CD4-positive, alpha-beta T cell (primary cell): ENCODE results near the gene NT5DC3. TPM values are rescaled to one million over a fixed set of nuclear protein-coding genes. Genes with fewer than 3 reads are reported as not detected.

ENCODE experiments used
- ATAC-seq: fragments of 200-7000 bp; cut with Tn5 transposase; one replicate; pipeline ENCODE4 v1.10.0; 2022; ENCODE audit warnings: mild to moderate bottlenecking; ENCODE audit not compliant: poor library complexity
- CTCF ChIA-PET: fragments of 350-600 bp; sonication (Branson Sonifier 250); formaldehyde crosslinking; loops from one replicate; lab custom pipeline; 2021; ENCODE audit warnings: antibody characterized with exemption, inconsistent platforms; lab: Charles Lee
- POLR2A ChIA-PET: fragments of 350-600 bp; sonication (Branson Sonifier 250); formaldehyde crosslinking; loops from one replicate; lab custom pipeline; 2021; ENCODE audit warnings: antibody characterized with exemption, inconsistent platforms; lab: Charles Lee
- DNase-seq, 14 experiments: peaks; one replicate each; pipeline ENCODE4 v3.0.0-alpha.2; 2013 to 2020; ENCODE audit warnings: mixed read lengths in 2 of 14
- H3K27ac ChIP-seq, 2 donors: one replicate each; pipeline versions ENCODE4 v1.5.1 to v1.7.0; 2013; ENCODE audit warnings: low read length in 2 of 2, low read depth in 1 of 2, mild to moderate bottlenecking in 1 of 2
- H3K27me3 ChIP-seq, 2 experiments: 1 replicate in 1 of 2; 2 replicates in 1 of 2; pipeline versions ENCODE4 v1.6.1 to v1.7.0; 2013; ENCODE audit warnings: low read length in 2 of 2, control low read depth in 1 of 2, mild to moderate bottlenecking in 1 of 2, moderate library complexity in 1 of 2; ENCODE audit not compliant: insufficient read depth in 2 of 2, control insufficient read depth in 1 of 2
- H3K36me3 ChIP-seq: one replicate; pipeline ENCODE4 v1.6.1; 2013; ENCODE audit warnings: low read length, control low read depth; ENCODE audit not compliant: insufficient read depth
- H3K4me1 ChIP-seq: one replicate; pipeline ENCODE4 v1.6.1; 2013; ENCODE audit warnings: low read length, control low read depth; ENCODE audit not compliant: insufficient read depth
- H3K4me3 ChIP-seq: one replicate; pipeline ENCODE4 v1.5.1; 2013; ENCODE audit warnings: mild to moderate bottlenecking, low read length, moderate library complexity
- H3K9me3 ChIP-seq, 2 experiments: 1 replicate in 1 of 2; 2 replicates in 1 of 2; pipeline versions ENCODE4 v1.6.1 to v1.7.0; 2013; ENCODE audit warnings: low read length in 2 of 2, mild to moderate bottlenecking in 2 of 2, control low read depth in 1 of 2, moderate library complexity in 1 of 2; ENCODE audit not compliant: control insufficient read depth in 1 of 2, insufficient read depth in 1 of 2
- H3K27ac Mint-ChIP-seq: one replicate; pipeline ENCODE4 v1.8.0; 2020; ENCODE audit warnings: mixed read lengths
- H3K27me3 Mint-ChIP-seq: one replicate; pipeline ENCODE4 v1.8.0; 2021; ENCODE audit warnings: mixed read lengths
- H3K36me3 Mint-ChIP-seq: one replicate; pipeline ENCODE4 v1.8.0; 2021; ENCODE audit warnings: low read depth, mixed read lengths
- H3K4me1 Mint-ChIP-seq: one replicate; pipeline ENCODE4 v1.8.0; 2021; ENCODE audit warnings: low read depth, mixed read lengths
- H3K4me3 Mint-ChIP-seq: one replicate; pipeline ENCODE4 v1.8.0; 2020; ENCODE audit warnings: mild to moderate bottlenecking, mixed read lengths
- H3K9me3 Mint-ChIP-seq: one replicate; pipeline ENCODE4 v1.8.0; 2020; ENCODE audit warnings: mixed read lengths
- intact Hi-C, 2 experiments: fragments of 100-400 bp; cut with DNase I in 1 of 2; cut with micrococcal nuclease in 1 of 2; formaldehyde crosslinking; loops; one replicate each; pipeline versions ENCODE4 v1.15.1 to v1.9.0; 2023 to 2025; cut with DNase I, micrococcal nuclease
- total RNA-seq, 174 experiments: library from RNA in 2 of 174; stranded (reverse) in 2 of 174; gene quantifications; one replicate each; pipeline ENCODE4 v1.2.3 and lab custom pipeline; 2021 to 2026
- TF ChIP-seq, protein P1 (sequence below): fragments of 200-600 bp; IDR thresholded peaks from one replicate; pipeline ENCODE4 v1.8.0; 2022; ENCODE audit warnings: antibody characterized with exemption, mild to moderate bottlenecking

Gene NT5DC3
- total RNA-seq, 2 experiments from 2014 or later: 3.5 to 4.0 TPM

GRCh38 chr12:103840462-103840875 is 565 bp downstream of the NT5DC3 start:
- Mint-ChIP-seq H3K36me3 (no peaks in the 10 kb centered on the region), H3K4me1 (peaks cover 21% of the 10 kb centered on the region), H3K4me3 (peak overlapping the region; percentile 94), H3K27me3 (no peaks in the 10 kb centered on the region), H3K27ac (peak overlapping the region; percentile 78), H3K9me3 (no peaks in the 10 kb centered on the region)
- Histone ChIP-seq H3K27ac (no peak overlapping the region), H3K4me1 (peaks cover 19% of the 10 kb centered on the region), H3K9me3 (no peaks in the 10 kb centered on the region), H3K4me3 (peak overlapping the region; percentile 78), H3K36me3 (no peaks in the 10 kb centered on the region), H3K27me3 (no peaks in the 10 kb centered on the region)
- intact Hi-C loops: loop anchor here (2.0 to 10.0 kb wide), 9 partner anchors 90 to 1776 kb away; partner anchors contain the start of genes APPL2 (in 1 of the 2), HCFC2 (in 1 of the 2), HSP90B1 (in 1 of the 2) and NOPCHAP1 (in 1 of the 2)
- TF ChIP-seq, protein P1, sequence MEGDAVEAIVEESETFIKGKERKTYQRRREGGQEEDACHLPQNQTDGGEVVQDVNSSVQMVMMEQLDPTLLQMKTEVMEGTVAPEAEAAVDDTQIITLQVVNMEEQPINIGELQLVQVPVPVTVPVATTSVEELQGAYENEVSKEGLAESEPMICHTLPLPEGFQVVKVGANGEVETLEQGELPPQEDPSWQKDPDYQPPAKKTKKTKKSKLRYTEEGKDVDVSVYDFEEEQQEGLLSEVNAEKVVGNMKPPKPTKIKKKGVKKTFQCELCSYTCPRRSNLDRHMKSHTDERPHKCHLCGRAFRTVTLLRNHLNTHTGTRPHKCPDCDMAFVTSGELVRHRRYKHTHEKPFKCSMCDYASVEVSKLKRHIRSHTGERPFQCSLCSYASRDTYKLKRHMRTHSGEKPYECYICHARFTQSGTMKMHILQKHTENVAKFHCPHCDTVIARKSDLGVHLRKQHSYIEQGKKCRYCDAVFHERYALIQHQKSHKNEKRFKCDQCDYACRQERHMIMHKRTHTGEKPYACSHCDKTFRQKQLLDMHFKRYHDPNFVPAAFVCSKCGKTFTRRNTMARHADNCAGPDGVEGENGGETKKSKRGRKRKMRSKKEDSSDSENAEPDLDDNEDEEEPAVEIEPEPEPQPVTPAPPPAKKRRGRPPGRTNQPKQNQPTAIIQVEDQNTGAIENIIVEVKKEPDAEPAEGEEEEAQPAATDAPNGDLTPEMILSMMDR: no peak
- ATAC-seq (no peak), DNase-seq (peak in 5 of 14 experiments; percentile 3 to 34 (median 12))
- CTCF ChIA-PET: interaction anchor here (1.6 kb wide), 1 partner anchor 269 kb away, joined by 6 read pairs; no protein-coding TSS in a partner anchor
- POLR2A ChIA-PET: interaction anchor here (1.0 to 2.9 kb wide), 8 partner anchors 10 to 448 kb away, joined by 3 to 26 read pairs (median 7); partner anchors contain the start of genes HSP90B1, NFYB and TDG

GRCh38 chr12:103839609-103840461 is 1.2 kb downstream of the NT5DC3 start:
- CTCF ChIA-PET: no interaction called here
- Mint-ChIP-seq H3K27ac (peak overlapping the region; percentile 78), H3K4me1 (peaks cover 21% of the 10 kb centered on the region), H3K27me3 (no peaks in the 10 kb centered on the region), H3K9me3 (no peaks in the 10 kb centered on the region), H3K36me3 (no peaks in the 10 kb centered on the region), H3K4me3 (peak overlapping the region; percentile 94)
- Histone ChIP-seq H3K4me3 (peak overlapping the region; percentile 78), H3K4me1 (peaks cover 19% of the 10 kb centered on the region), H3K36me3 (no peaks in the 10 kb centered on the region), H3K9me3 (no peaks in the 10 kb centered on the region), H3K27me3 (no peaks in the 10 kb centered on the region), H3K27ac (no peak overlapping the region)
- TF ChIP-seq, protein P1: no peak
- POLR2A ChIA-PET: interaction anchor here (0.7 to 2.9 kb wide), 8 partner anchors 10 to 299 kb away, joined by 3 to 26 read pairs (median 5); partner anchors contain the start of genes HSP90B1, NFYB and TDG
- DNase-seq: no peak
- ATAC-seq: no peak
- intact Hi-C loops: loop anchor here (2.0 to 10.0 kb wide), 9 partner anchors 91 to 1775 kb away; partner anchors contain the start of genes APPL2 (in 1 of the 2), HCFC2 (in 1 of the 2), HSP90B1 (in 1 of the 2) and NOPCHAP1 (in 1 of the 2)

- Mint-ChIP-seq H3K27me3 (no peaks in the 10 kb centered on the region), H3K9me3 (no peaks in the 10 kb centered on the region), H3K4me3 (no peak overlapping the region), H3K4me1 (peaks cover 21% of the 10 kb centered on the region), H3K27ac (no peak overlapping the region), H3K36me3 (no peaks in the 10 kb centered on the region)
- Histone ChIP-seq H3K4me3 (no peak overlapping the region), H3K27me3 (no peaks in the 10 kb centered on the region), H3K9me3 (no peaks in the 10 kb centered on the region), H3K36me3 (no peaks in the 10 kb centered on the region), H3K4me1 (peaks cover 19% of the 10 kb centered on the region), H3K27ac (no peak overlapping the region)
- no peak for DNase-seq
- TF ChIP-seq, protein P1: no peak
- ATAC-seq: no peak
- POLR2A ChIA-PET: interaction anchor here (0.7 to 1.4 kb wide), 3 partner anchors 68 to 126 kb away, joined by 3 to 4 read pairs (median 4); partner anchors contain the start of genes HSP90B1 and TDG
- intact Hi-C loops: no loop called here
- CTCF ChIA-PET: no interaction called here
Measured at GRCh38 chr12:103839103-103839502, 1.9 kb downstream of the NT5DC3 start.
